ENCODE measurements around the gene MGAT4C.
"Not testable (repeated sequence)": the region's sequence is repeated elsewhere in the genome, so short reads cannot be mapped to it uniquely, and the experiment has no call there.

MGAT4C gene

DNA sequence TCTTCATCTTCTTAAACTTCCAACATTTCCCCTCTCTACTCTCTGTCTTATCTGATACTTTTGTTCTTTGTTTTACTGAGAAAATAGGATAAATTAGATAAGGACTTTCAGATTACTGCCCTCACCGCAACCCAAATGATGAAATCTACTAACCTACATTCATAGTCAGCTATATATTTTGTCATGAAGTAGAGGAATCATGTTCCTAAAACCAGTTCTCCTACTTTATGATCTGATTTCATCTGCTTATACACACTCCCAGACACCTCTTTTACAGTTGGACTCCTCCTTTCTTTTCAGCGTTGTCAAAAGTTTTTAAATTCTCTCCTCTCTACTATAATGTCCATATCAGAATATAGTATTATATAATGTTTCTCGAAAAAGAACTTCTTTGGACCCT is 29.7 kb downstream of the MGAT4C start:
- no peak for DNase-seq

DNA sequence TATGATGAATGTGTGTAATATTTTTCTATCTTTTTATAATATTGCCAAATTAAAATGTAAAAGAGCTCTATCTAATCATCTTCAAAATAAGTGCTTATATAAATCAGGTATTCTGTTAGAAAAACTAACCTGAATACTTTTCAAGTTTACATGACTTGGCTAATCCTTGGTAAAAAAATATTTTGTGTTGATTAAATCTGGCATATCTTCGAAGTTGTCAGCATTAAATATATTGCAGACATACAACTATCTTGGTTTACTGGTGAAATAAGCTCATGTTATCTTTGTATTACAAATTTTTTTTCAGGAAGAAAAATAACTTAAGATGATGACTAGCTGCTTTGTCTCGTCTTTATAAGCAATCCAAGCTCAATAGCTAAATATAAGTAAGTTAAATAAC is 39.6 kb downstream of the MGAT4C start:
- DNase-seq, result no peak

DNA sequence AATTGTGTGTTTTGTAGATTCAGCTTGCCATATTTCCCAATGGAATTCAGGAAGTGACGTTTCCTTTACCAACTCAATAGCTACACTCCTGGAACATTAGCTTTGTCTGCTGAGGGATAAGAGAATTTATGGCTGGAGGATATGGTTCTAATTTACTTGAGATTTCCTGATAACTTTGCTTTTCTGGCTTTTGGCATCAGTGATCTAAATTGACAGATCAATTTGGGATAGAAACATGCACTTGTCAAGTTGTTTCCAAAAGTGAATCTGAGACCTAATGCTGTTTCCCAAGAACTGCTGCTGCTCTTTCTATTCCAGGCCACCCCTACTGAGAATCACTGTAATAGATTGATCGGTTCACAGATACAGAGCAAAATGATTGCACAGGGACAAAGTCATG is 43.2 kb downstream of the MGAT4C start:
- no peak for DNase-seq

DNA sequence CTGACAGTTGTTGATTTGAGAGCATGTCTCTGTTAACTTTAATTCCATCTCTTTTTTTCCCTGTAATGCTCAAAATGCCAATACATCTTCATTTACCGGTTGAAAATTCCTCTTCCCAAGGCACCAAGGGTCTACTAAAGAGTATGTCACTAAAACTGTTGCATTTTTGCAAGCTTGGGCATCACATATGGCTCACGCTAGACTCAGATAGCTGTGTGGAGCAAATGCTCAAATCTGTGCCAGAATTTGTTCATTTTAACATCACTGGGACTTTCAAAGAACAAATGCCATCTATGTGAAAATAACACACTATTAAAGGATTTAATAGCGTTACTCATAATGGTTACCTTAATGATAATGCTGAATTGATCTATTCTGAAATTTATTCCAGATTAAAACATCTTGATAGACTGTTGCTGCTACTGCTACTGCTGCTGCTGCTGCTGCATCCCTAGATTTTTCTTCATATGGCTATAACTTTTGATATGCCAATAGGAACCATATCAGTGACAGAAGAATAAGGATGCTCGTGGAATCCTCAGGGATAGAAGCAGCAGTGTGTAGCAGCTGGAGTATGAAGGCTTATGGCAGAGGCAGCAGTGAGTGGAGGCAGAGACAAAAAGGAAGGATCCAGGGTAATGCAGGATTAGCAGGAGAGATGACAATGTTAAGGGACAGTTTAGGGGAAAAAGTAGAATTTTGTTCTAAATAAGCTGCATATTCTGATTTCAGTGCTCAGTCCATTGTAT is 57.3 kb downstream of the MGAT4C start:
- DNase-seq, result no peak

DNA sequence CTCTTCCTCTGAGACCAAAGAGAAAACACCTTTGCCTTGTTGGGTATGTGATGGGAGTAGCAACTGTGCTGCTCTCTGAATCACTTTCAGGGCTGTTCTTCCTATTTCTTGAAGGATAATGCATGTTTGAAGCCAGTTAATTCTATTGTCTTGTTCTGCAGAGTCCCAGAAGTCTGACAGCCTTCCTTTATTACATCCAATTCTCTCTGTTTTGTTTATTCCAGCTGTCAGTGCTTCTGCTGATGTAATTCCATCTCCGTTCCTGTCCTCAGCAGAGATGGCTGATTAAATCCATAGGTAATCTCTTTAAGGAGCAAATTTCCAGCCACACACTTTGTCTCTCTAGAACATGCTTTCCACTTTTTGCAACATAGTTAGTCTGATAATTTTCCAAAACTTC is 59.7 kb downstream of the MGAT4C start:
- DNase-seq, result no peak

DNA sequence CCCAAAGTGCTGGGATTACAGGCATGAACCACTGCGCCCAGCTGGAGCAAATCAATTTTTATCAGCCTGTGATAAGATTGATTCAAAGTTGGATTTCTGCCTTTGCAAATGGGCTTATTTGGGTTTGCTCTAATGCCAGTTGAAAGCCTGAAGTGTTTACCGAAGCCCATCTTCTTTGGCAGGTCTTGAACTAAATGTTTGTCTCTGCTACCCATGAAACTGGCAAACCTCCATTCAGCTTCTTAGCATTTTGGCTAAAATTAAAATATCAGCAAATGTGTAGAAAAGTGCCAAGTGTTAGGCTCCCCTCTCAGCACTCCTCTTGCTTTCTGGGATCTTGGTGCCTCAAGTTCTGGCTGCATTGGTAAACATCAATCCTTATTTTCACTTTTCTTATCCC is 61.5 kb downstream of the MGAT4C start:
- DNase-seq, result no peak

DNA sequence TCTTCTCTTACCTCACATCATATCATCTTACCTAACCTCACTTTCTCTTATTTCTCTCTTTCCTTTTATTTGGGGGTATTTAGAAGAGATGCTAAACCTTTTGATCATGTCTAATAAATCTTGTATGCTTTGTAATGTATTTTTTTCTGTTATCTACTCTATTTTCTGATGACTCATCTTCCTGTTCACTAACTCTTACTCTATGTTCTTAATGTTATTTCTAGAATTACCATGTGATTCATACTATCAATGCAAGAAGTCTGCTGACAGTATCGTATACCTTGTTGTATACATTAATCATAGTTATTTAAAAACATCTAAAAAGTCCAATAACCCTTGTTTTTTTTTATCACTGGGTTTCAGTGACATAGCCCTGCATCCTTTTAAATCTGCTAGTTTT is 62.3 kb downstream of the MGAT4C start:
- no peak for DNase-seq

DNA sequence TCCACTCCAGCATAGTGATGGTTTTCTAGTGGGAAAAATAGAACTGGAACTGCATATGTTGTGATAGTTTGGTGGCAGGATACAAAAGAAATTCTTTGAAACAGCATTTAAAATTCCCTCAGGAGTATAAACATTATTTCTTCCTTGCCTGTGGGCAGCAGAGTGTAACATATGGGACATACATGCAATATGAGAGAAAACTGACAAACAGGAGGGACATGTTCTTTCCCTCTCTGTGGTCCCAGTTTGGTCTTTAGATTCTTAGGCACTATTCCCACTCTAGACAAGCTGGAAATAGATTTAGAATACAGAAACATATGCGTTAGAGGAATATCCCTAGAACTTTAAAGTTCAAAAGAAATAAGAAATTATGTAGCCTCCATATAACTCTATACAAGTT is 68.0 kb downstream of the MGAT4C start:
- DNase-seq, result no peak

DNA sequence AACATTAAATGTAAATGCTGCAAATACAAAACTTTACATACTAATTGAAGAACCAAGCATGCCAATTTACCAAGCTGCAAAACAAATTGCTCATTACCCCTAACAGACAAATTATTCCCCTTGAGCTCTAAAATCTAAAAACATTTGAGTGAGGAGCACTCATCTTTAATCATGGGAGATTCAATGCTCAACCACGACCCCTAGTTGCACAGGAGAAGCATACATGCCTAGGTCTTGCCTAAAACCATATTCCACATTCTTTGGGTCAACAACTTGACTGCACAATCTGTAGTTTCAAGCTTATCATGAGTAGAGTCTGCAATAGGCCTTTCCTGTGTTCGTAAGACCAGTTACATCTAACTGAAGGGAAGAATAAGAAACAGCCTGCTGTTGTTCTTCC is 69.7 kb downstream of the MGAT4C start:
- no peak for DNase-seq

DNA sequence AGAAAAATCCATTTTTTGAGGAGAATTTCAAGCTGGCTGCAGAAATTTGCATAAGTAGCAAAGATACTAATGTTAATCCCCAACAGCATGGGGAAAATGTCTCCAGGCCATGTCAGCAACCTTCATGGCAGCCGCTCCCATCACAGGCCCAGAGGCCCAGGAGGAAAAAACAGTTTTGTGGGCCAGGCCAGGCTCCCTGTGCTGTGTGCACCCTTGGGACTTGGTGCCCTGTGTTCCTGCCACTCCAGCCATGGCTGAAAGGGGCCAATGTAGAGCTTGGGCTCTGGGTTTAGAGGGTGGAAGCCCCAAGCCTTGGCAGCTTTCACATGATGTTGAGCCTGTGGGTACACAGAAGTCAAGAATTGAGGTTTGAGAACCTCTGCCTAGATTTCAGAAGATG is 76.3 kb downstream of the MGAT4C start:
- DNase-seq, result no peak

DNA sequence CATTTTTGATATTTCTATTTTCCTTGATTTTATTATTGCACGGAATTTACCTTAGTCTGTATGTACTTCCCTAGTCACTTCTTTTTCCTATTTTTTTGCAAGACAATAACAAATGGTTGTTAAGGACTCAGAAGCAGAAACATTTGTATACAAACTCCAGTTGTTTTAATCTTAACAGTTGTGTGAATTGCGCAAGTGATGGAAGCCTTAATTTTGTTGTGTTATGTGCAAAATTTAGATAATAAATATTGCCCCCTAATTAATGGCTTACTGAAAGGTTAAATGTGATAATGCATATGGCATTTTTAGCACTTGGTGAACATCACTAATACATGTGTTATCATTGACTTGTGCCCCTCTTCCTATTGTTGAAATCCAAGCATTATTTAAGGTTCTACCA is 82.0 kb downstream of the MGAT4C start:
- DNase-seq, result no peak

DNA sequence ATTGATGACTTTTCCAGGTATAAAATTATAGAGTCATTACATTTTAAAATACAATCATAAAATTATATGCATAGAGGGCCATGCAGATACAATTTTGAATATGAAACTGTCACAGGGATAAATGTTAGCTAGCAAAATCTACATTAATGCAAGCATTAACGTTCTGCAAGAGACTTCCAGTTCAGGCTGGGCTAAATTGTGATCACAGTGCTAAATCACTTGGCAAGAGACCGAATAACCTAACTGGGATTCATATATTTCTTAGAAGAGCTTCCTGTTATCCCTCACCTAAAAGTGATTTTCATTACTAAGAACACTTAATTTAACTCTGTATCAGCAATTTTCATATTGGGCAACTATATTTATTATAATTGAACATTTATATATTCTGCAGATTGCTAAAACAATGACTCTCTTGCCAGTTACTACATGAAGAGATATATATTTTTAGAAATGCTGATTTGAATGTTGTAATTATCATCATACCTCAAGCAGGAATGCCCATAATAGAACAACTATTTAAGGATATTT is 83.2 kb downstream of the MGAT4C start:
- DNase-seq, result no peak

DNA sequence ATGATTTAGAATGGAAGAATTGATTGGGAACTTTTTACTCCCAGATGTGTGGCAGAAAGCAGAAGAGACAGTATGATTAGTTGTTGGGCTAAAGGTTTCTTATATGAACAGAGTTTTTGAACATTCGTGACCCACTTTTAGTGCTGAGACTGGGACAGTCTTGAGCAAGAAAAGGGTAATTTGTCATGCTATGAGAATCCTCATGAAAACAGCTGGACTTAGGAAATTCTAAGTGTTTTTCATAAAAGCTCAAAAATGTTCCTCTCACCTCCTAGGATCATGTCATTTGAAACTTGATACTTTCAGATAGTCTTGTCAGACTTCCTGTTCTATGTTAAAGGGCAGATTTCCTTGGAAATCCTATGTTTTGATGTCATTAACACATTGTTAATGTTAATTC is 86.1 kb downstream of the MGAT4C start:
- DNase-seq, result no peak

DNA sequence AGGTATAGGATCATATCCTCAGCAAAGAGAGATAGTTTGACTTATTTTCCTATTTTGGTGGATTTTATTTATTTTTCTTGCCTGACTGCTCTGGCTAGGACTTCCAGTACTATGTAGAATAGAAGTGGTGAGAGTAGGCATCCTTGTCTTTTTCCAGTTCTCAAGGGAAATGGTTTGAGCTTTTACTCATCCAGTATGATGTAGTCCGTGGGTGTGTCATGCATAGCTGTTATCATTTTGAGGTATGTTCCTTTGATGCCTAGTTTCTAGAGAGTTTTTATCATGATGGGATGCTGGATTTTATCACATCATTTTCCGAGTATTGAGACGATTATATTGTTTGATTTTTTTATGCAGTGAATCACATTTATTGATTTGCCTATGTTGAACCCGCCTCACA is 97.2 kb downstream of the MGAT4C start:
- no peak for DNase-seq

DNA sequence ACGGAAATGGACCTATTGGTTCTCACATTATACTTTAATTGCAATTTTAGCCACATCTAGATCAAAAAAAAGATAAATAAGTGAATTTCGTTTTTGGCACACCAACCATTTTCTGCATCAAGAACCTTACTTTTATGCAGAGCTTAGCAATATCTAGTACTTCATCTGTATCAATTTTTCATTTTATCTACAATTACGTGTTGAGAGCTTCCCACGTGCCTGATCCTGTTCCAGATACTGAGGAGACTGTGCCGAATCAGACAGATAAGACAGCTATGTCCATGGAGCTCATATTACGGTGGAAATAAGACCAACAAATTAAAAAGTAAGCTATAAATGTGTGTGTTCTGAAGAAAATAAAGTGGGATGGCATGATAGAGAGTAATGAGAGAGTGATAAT is 101.6 kb downstream of the MGAT4C start:
- no peak for DNase-seq

DNA sequence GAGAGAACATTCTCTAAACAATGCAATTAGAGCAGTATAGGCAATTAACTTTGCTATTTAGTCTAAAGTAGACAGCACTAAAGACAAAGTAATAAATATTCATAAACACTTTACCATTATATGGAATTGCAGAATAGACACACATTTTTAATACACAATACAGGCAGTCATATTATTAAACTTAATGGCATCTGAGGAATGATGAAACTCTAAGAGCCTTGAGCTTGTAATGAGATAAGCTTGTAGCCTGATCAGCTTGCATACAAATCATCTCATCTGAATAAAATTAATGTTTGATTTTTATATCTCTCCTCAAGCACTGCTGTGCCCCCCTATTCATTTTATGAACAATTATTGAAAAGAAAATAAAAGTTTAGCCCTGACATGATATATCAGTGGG is 107.6 kb downstream of the MGAT4C start:
- no peak for DNase-seq

DNA sequence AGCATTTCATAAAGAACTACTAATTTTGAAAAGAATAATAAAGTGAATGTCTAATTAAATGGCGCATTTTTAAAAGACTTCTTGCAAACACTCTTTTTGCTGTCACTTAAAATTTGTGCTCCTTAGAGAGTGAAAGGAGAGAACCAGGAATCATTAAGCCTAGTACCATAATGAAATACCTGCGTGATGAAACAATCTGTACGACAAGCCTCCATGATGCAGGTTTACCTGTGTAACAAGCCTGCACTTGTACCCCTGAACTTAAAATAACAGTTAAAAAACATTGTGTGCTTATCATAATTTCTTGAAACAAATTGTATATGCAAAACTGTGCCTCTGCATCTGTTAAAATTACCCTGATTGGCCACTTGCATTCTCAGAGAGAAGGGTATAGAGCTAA is 108.1 kb downstream of the MGAT4C start:
- no peak for DNase-seq

DNA sequence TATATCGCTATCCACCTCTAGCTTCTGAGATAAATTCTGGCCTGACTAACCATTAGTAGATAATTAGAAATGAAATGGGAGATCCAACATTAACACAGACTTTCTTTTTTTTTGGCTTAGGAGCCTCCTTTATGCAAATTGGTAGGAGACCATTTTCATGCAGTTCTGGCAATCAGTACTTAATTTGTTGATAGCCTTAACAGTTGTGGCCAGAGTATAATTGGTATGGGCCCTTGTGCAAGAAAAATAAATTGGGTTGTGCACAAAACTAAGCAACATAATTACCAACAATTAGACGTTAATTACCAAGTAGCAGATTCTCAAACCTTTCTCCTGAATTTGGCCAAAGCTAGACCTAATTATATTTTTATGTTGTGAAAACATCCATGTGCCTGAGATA is 111.0 kb downstream of the MGAT4C start:
- DNase-seq, result no peak

DNA sequence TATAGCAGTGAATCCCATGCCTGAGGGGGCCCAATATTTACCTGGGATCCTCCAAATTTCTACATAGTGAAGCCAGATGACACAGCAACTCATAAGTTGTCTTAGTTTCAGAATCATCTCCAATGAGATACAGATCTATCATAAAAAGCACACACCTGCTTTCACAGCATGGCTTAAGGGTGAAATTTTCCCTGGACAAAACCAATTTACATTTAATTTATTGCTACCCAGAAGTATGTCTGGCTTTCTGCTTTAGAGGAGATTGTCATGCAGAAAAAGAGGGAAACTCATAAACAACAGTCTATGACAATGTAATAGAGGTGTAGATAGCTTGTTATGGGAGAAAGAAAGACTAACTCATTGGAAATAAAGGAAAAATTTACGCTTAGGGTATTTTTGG is 113.0 kb downstream of the MGAT4C start:
- DNase-seq, result no peak

DNA sequence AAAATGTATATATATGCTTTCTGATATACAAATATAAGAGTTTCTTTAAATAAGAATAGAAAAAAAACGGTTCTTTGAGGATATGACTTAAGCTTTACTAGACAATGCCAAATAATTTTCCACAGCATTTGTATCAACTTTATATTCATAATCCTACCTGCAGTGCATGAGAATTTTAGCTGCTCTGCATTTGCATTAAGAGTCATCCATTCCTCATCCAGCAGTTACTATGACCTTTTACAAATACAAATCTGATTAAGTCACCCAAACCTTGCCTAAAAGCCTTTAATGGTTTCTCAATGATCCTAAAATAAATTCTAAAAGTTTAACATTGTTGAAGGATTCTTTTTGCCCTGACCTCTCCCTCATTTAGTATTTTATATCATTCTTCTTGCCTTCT is 116.5 kb downstream of the MGAT4C start:
- no peak for DNase-seq

DNA sequence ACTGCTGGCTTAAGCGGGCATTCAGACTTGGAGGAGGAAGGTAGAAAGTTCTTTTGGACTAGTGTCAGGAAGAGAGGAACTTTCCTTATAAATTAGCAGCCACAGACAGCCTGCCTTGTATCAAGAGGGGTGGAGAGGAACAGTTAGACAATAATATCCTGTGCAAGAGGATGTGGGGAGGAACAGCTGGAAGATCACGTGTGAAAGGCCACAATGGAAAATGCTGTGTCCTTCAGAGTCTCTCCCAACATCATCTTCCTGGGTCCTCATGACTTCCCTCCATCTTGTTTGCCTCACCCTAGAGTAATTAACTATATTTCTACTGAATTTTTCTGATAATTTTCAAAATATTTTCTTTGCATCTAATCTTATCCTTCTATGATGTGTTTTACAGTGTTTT is 117.4 kb downstream of the MGAT4C start:
- no peak for DNase-seq

DNA sequence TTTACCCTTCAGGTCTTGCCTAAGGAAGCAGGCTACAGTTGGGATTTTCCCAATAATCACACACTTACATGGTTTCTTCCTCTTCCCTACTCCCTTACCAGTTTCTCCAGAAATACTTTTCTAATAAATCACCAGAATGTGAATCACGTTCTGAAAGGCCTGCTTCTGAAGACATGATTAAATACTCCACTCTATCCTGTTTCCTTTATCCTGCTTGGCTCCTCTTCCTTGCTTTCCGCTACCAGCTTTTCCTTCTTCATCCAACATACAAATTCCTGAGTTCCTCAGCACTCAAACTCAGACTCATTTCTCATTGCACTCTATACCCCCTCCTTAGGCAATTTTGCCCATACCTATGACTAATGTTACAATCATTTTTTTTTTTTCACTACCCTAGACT is 118.3 kb downstream of the MGAT4C start:
- DNase-seq, result no peak

DNA sequence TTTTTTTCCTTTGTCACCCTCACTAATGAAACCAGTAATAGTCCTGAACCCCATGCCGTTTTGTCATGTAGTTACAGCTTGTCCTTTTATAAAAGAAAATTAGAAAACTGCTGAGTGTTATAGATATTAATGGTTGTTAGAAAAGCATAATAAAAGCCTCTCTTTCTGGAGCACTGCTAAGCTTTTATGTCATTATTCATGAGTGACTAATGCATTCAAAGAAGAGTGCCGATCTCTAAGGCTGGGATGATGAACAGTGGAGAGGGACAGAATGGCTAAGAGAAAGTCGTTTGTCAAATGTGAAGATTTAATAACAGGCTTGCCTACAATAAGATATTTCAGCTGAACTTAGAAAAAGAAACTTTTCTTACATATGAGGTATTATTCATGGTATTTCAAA is 121.6 kb downstream of the MGAT4C start:
- no peak for DNase-seq

DNA sequence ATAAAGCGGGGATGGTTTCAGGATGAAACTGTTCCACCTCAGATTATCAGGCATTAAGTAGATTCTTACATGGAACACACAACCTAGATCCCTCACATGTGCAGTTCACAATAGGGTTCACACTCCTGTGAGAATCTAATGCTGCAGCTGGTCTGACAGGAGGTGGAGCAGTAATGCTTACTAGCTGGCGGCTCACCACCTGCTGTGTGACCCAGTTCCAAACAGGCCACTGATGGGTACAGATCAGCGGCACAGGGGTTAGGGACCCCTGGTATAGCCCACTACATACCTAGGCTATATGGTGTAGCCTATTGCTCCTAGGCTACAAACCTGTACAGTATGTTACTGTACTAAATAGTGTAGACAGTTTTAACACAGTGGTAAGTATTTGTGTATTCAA is 129.3 kb downstream of the MGAT4C start:
- DNase-seq, result not testable (repeated sequence)

DNA sequence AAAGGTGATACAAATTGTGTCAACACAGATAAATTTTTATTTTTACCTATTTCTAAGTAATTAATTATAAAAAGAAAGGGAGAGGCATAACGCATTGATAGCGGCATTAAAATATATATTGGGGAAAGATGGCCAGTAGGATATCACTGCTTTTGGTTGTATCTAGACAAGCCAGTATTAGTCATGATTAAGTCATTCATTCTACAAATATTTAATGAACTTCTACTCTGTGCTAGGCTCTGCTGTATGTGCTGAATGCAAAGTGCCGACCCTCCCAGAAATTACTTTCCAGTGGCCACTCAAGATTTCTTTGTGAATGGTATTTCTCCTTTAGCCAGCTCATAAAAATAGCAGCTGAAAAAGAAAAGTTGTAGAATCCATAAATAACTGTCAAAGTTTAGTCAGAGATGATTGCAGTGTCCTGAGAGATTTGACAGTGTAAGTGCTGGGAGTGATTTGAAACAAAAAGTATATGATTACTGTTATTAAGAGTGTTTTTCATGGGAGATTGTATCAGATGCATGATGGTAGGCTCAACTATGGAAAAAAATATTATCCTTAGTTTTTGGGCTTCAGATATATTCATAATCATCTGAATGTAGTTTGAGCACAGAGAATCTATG is 133.2 kb downstream of the MGAT4C start:
- DNase-seq, result no peak
